ENCODE results near the gene HYAL1. TPM values are rescaled to one million over a fixed set of nuclear protein-coding genes. Genes with fewer than 3 reads are reported as not detected.
A peak's percentile ranks its signal among the peaks of the same experiment; 100 is the strongest.

The HYAL1 gene
- total and polyA plus RNA-seq, 2 donors = 0.09 to 1.8 TPM

DNA sequence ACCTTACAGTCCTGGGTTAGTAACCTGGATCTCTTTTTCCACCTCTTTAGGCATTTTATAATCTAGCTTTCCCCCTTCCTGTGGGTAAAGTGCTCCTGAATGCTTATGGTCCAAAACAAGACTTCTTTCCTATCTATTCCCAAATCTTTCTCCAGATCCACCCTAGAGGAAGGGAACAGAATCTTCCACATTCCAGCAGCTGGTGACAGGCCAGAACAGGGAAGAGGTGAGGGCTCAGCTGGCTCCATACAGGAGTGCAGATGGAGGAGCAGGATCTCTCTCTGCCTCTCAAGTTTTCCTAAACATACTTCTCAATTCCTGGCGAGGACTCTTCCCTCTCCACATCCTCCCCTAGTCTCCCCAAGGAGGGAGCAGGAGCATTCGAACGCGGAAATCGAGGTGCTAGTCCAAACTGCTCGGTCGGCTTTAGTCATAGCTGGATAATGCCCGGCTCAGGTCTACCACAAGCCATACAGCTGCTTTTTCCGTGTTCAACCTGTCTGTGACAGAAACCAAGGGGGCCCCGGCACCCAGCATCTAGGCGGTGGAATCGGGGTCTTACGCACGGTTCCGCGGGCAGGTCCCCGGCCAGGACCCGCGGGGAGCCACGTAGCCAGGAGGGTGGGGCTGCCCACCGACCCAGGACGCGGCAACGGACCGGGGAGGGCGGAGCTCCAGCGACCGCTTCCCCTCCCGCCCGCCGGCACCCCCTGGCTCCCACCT, 33.2 kb upstream of the HYAL1 start:
- Histone ChIP-seq H3K27me3 (ENCODE audit: control insufficient read depth in 2 of 2, insufficient read depth in 1 of 2, low read length in 1 of 2) (peaks cover 0 to 32% of the 10 kb centered on the region in 2 donors), H3K4me1 (ENCODE audit: control insufficient read depth in 2 of 2, insufficient read depth in 2 of 2, low read length in 2 of 2) (peaks cover 24 to 69% of the 10 kb centered on the region in 2 donors), H3K27ac (ENCODE audit: low read depth in 1 of 2, low read length in 1 of 2) (peak overlapping the region; percentile 96 to 97), H3K4me3 (ENCODE audit: low read length in 2 of 2) (peak overlapping the region; percentile 68 to 86), H3K9me3 (ENCODE audit: control insufficient read depth in 2 of 2, insufficient read depth in 1 of 2, low read length in 1 of 2) (peaks cover 0 to 4% of the 10 kb centered on the region in 2 donors), H3K36me3 (ENCODE audit: control insufficient read depth in 2 of 2, insufficient read depth in 2 of 2, low read length in 1 of 2) (peaks cover 8 to 22% of the 10 kb centered on the region in 2 donors)
- WGBS = 4% methylated on average over 31 of the region's 31 CpGs
- DNase-seq (ENCODE audit: low read depth in 6 of 9, low spot score in 9 of 9) = peak in 3 of 9 donors; percentile 30 to 55 (median 42)

DNA sequence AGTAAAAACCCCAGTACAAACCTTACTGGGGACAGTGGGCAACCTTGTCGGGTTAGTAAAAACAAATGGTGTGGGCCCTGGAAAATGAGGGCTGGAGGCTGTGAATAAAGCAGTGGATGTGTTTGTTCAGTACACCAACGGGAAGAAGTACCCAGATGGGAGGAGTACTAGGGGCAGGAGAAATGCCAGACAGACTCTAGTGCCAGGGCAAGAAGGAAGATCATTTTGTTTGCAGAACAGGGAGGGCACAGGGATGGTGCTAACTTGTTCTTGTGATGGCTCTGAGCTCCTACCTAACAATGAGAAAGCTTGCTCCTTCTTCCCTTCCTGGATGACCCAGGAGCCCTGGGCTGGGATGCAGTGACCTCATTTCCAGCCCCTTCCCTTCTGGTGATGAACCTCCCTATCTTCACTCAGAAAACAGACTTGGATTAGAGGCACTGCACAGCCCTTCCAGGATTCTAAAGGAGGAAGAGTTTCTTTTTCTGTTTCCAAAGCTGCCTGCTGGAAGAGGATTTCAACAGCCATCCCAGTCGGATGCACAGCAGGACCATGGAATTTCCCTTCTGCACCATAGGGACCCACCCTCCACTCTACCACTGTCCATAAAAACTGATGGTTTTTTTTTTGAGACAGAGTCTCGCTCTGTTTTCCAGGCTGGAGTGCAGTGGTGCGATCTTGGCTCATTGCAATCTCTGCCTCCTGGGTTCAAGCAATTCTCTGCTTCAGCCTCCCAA, 31.1 kb upstream of the HYAL1 start:
- H3K9me3 ChIP-seq (ENCODE audit: control insufficient read depth in 2 of 2, insufficient read depth in 1 of 2, low read length in 1 of 2) = no peaks in the 10 kb centered on the region
- H3K27me3 ChIP-seq (ENCODE audit: control insufficient read depth in 2 of 2, insufficient read depth in 1 of 2, low read length in 1 of 2) = peaks cover 0 to 13% of the 10 kb centered on the region in 2 donors
- no peak overlapping the region for H3K4me3 ChIP-seq (ENCODE audit: low read length in 2 of 2)
- H3K36me3 ChIP-seq (ENCODE audit: control insufficient read depth in 2 of 2, insufficient read depth in 2 of 2, low read length in 1 of 2) = peaks cover 29 to 43% of the 10 kb centered on the region in 2 donors
- no peak for DNase-seq (ENCODE audit: low read depth in 6 of 9, low spot score in 9 of 9)
- peaks cover 19 to 49% of the 10 kb centered on the region in 2 donors for H3K4me1 ChIP-seq (ENCODE audit: control insufficient read depth in 2 of 2, insufficient read depth in 2 of 2, low read length in 2 of 2)
- H3K27ac ChIP-seq (ENCODE audit: low read depth in 1 of 2, low read length in 1 of 2) = peak overlapping the region in 1 of 2 donors; percentile 66
- 92% methylated on average over 5 of the region's 5 CpGs for WGBS

DNA sequence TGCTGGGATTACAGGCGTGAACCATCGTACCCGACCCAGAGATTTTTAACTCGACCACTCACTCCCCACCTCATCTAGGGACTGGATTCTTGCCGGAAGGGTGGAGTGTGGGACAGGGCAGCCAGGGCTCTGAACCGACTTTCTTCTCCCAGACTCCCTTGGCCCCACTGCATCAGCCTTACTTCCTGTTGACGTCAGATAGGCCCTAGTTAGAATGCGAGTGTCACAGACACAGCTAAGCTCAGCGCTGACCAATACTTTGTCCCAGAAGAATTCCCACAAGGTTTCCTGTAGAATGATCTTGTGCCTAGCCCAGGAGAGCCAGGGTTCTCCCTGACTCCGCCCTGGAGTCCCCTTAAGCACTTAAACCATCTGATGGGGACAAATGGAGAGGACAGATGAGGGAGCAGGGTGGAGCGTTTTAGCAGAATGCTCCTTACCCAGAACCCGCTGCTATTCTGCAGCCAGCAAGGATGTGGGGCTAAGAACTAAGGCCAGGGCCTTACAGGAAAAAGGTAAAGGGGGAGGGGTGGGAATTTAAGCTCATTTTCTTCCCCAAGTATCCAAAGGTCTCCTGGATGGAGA, 30.5 kb upstream of the HYAL1 start:
- peaks cover 0 to 7% of the 10 kb centered on the region in 2 donors for H3K27me3 ChIP-seq (ENCODE audit: control insufficient read depth in 2 of 2, insufficient read depth in 1 of 2, low read length in 1 of 2)
- DNase-seq (ENCODE audit: low read depth in 6 of 9, low spot score in 9 of 9) = no peak
- H3K9me3 ChIP-seq (ENCODE audit: control insufficient read depth in 2 of 2, insufficient read depth in 1 of 2, low read length in 1 of 2) = no peaks in the 10 kb centered on the region
- peaks cover 29 to 48% of the 10 kb centered on the region in 2 donors for H3K36me3 ChIP-seq (ENCODE audit: control insufficient read depth in 2 of 2, insufficient read depth in 2 of 2, low read length in 1 of 2)
- WGBS = 87% methylated on average over 12 of the region's 12 CpGs
- no peak overlapping the region for H3K4me3 ChIP-seq (ENCODE audit: low read length in 2 of 2)
- peaks cover 16 to 43% of the 10 kb centered on the region in 2 donors for H3K4me1 ChIP-seq (ENCODE audit: control insufficient read depth in 2 of 2, insufficient read depth in 2 of 2, low read length in 2 of 2)
- H3K27ac ChIP-seq (ENCODE audit: low read depth in 1 of 2, low read length in 1 of 2) = peak overlapping the region; percentile 20 to 66

- no peak overlapping the region for H3K27ac ChIP-seq (ENCODE audit: low read depth in 1 of 2, low read length in 1 of 2)
Observed at GRCh38 chr3:50331364-50331907, 28.1 kb upstream of the HYAL1 start.

DNA sequence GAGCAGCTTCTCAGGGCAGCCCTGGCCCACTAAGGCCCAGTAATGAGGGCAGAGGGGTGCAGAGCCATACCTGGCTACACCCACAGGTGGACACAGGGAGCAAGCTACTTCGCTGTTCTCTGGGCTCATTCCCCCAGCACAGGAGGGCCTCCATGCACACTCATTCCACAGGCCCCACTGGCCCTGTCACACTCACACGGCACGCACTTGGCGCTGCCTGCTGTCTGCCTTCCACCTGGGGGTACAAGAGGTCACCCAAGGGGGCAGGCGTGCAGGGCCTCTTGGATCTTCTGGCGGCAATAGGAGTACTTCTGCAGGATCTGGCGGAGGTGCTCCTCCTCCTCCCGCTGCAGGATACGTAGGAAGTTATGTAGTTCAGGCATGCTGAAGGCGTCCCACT, 27.0 kb upstream of the HYAL1 start:
- Histone ChIP-seq H3K4me1 (ENCODE audit: control insufficient read depth in 2 of 2, insufficient read depth in 2 of 2, low read length in 2 of 2) (peaks cover 5 to 34% of the 10 kb centered on the region in 2 donors), H3K9me3 (ENCODE audit: control insufficient read depth in 2 of 2, insufficient read depth in 1 of 2, low read length in 1 of 2) (peaks cover 0 to 4% of the 10 kb centered on the region in 2 donors), H3K27me3 (ENCODE audit: control insufficient read depth in 2 of 2, insufficient read depth in 1 of 2, low read length in 1 of 2) (no peaks in the 10 kb centered on the region), H3K4me3 (ENCODE audit: low read length in 2 of 2) (no peak overlapping the region), H3K36me3 (ENCODE audit: control insufficient read depth in 2 of 2, insufficient read depth in 2 of 2, low read length in 1 of 2) (peaks cover 40 to 60% of the 10 kb centered on the region in 2 donors), H3K27ac (ENCODE audit: low read depth in 1 of 2, low read length in 1 of 2) (no peak overlapping the region)
- 98% methylated on average over 10 of the region's 10 CpGs for WGBS
- no peak for DNase-seq (ENCODE audit: low read depth in 6 of 9, low spot score in 9 of 9)

More at GRCh38 chr3:50331364-50331907, 28.1 kb upstream of the HYAL1 start:
- H3K4me3 ChIP-seq (ENCODE audit: low read length in 2 of 2) = no peak overlapping the region
- H3K4me1 ChIP-seq (ENCODE audit: control insufficient read depth in 2 of 2, insufficient read depth in 2 of 2, low read length in 2 of 2) = peaks cover 14 to 45% of the 10 kb centered on the region in 2 donors
- H3K9me3 ChIP-seq (ENCODE audit: control insufficient read depth in 2 of 2, insufficient read depth in 1 of 2, low read length in 1 of 2) = peaks cover 0 to 4% of the 10 kb centered on the region in 2 donors
- no peak for DNase-seq (ENCODE audit: low read depth in 6 of 9, low spot score in 9 of 9)
- H3K36me3 ChIP-seq (ENCODE audit: control insufficient read depth in 2 of 2, insufficient read depth in 2 of 2, low read length in 1 of 2) = peaks cover 29 to 49% of the 10 kb centered on the region in 2 donors
- 98% methylated on average over 19 of the region's 19 CpGs for WGBS
- no peaks in the 10 kb centered on the region for H3K27me3 ChIP-seq (ENCODE audit: control insufficient read depth in 2 of 2, insufficient read depth in 1 of 2, low read length in 1 of 2)

GRCh38 chr3:50327943-50328691, 24.7 kb upstream of the HYAL1 start, which contains the start of gene TUSC2:
TUSC2 (minus strand) TSS chr3:50328223; CDS start chr3:50328099, 124 bp downstream.
- Histone ChIP-seq H3K36me3 (ENCODE audit: control insufficient read depth in 2 of 2, insufficient read depth in 2 of 2, low read length in 1 of 2) (peaks cover 47 to 53% of the 10 kb centered on the region in 2 donors), H3K27me3 (ENCODE audit: control insufficient read depth in 2 of 2, insufficient read depth in 1 of 2, low read length in 1 of 2) (no peaks in the 10 kb centered on the region), H3K9me3 (ENCODE audit: control insufficient read depth in 2 of 2, insufficient read depth in 1 of 2, low read length in 1 of 2) (peaks cover 0 to 4% of the 10 kb centered on the region in 2 donors), H3K4me3 (ENCODE audit: low read length in 2 of 2) (peak within 1 kb of the TSS; percentile 81 to 88), H3K27ac (ENCODE audit: low read depth in 1 of 2, low read length in 1 of 2) (peak within 1 kb of the TSS; percentile 82 to 86), H3K4me1 (ENCODE audit: control insufficient read depth in 2 of 2, insufficient read depth in 2 of 2, low read length in 2 of 2) (peaks cover 5 to 20% of the 10 kb centered on the region in 2 donors)
- DNase-seq (ENCODE audit: low read depth in 6 of 9, low spot score in 9 of 9) = peak; percentile 91 to 99 (median 97)
- WGBS = 4% methylated on average over 55 of the region's 55 CpGs

DNA sequence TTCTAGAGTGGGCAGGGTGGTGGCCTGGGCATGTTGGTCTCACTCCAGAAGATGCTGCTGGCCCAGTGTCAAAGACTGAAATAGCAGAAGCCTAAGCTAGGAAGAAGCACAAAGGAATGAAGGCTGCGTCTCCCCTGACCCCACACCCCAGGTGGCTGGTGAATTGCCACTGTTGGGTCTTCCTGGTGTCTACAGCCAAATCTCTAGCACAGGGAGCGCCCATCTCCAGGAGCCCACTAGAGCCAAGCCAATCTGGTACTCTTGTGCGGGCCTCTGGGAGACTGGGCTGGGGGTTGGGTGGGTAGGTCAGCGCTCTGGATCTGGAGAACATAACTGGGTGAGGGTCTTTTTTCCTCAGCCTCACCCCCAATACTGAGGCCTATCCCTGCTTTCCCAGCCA, 23.8 kb upstream of the HYAL1 start:
- Histone ChIP-seq H3K27me3 (ENCODE audit: control insufficient read depth in 2 of 2, insufficient read depth in 1 of 2, low read length in 1 of 2) (no peaks in the 10 kb centered on the region), H3K36me3 (ENCODE audit: control insufficient read depth in 2 of 2, insufficient read depth in 2 of 2, low read length in 1 of 2) (peaks cover 44 to 48% of the 10 kb centered on the region in 2 donors), H3K4me1 (ENCODE audit: control insufficient read depth in 2 of 2, insufficient read depth in 2 of 2, low read length in 2 of 2) (peaks cover 7 to 24% of the 10 kb centered on the region in 2 donors), H3K9me3 (ENCODE audit: control insufficient read depth in 2 of 2, insufficient read depth in 1 of 2, low read length in 1 of 2) (peaks cover 0 to 4% of the 10 kb centered on the region in 2 donors), H3K4me3 (ENCODE audit: low read length in 2 of 2) (peak overlapping the region; percentile 81 to 88), H3K27ac (ENCODE audit: low read depth in 1 of 2, low read length in 1 of 2) (no peak overlapping the region)
- DNase-seq (ENCODE audit: low read depth in 6 of 9, low spot score in 9 of 9) = no peak
- 86% methylated on average over 4 of the region's 4 CpGs for WGBS

DNA sequence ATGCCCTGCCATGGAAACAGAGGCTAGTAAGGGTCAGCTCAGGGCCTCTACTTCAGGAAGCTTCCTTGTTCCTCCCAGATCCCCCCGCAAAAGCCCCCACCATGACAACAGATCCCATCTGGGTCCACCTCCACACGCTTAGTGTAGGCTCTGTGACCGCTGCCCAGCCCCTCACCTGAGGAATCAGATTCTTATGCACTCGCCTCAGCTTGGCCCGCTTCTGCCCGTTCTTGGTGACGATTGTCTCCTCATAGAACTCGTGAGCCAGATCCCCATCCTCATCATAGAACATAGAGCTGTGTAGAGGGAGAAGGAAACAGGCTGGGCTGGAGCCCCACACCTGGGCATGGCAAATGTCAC, 22.8 kb upstream of the HYAL1 start:
- DNase-seq (ENCODE audit: low read depth in 6 of 9, low spot score in 9 of 9) = no peak
- Histone ChIP-seq H3K4me3 (ENCODE audit: low read length in 2 of 2) (no peak overlapping the region), H3K27me3 (ENCODE audit: control insufficient read depth in 2 of 2, insufficient read depth in 1 of 2, low read length in 1 of 2) (no peaks in the 10 kb centered on the region), H3K9me3 (ENCODE audit: control insufficient read depth in 2 of 2, insufficient read depth in 1 of 2, low read length in 1 of 2) (peaks cover 0 to 4% of the 10 kb centered on the region in 2 donors), H3K36me3 (ENCODE audit: control insufficient read depth in 2 of 2, insufficient read depth in 2 of 2, low read length in 1 of 2) (peaks cover 35 to 38% of the 10 kb centered on the region in 2 donors), H3K4me1 (ENCODE audit: control insufficient read depth in 2 of 2, insufficient read depth in 2 of 2, low read length in 2 of 2) (peaks cover 9 to 29% of the 10 kb centered on the region in 2 donors), H3K27ac (ENCODE audit: low read depth in 1 of 2, low read length in 1 of 2) (no peak overlapping the region)
- 96% methylated on average over 8 of the region's 8 CpGs for WGBS

Measured in thymus (tissue), 11 donors.